ENCODE measurements around the gene CAPN9.
"Not testable (repeated sequence)": the region's sequence is repeated elsewhere in the genome, so short reads cannot be mapped to it uniquely, and the experiment has no call there.

CAPN9 gene

GRCh38 chr1:230709619-230710542, 37.3 kb upstream of the CAPN9 start:
- DNase-seq (ENCODE audit: low read depth in 2 of 2), result no peak

- no peak for DNase-seq (ENCODE audit: low read depth in 2 of 2)
Measured at GRCh38 chr1:230710543-230710904, 36.7 kb upstream of the CAPN9 start.

GRCh38 chr1:230711245-230711644, 35.9 kb upstream of the CAPN9 start:
- DNase-seq (ENCODE audit: low read depth in 2 of 2), result no peak

GRCh38 chr1:230712470-230712942, 34.7 kb upstream of the CAPN9 start:
- DNase-seq (ENCODE audit: low read depth in 2 of 2), result no peak

GRCh38 chr1:230713138-230713537, 34.0 kb upstream of the CAPN9 start:
- DNase-seq (ENCODE audit: low read depth in 2 of 2), result no peak

- no peak for DNase-seq (ENCODE audit: low read depth in 2 of 2)
Measured at GRCh38 chr1:230713547-230713914, 33.7 kb upstream of the CAPN9 start.

- no peak for DNase-seq (ENCODE audit: low read depth in 2 of 2)
Measured at GRCh38 chr1:230713915-230714764, 33.0 kb upstream of the CAPN9 start, which contains the start of gene AGT. AGT (minus strand) TSS chr1:230714122; CDS start chr1:230710823, 3,299 bp downstream.

GRCh38 chr1:230715510-230715909, 31.7 kb upstream of the CAPN9 start:
- DNase-seq (ENCODE audit: low read depth in 2 of 2), result no peak

- DNase-seq (ENCODE audit: low read depth in 2 of 2), result not testable (repeated sequence)
Measured at GRCh38 chr1:230716453-230716852, 30.7 kb upstream of the CAPN9 start.

- no peak for DNase-seq (ENCODE audit: low read depth in 2 of 2)
Measured at GRCh38 chr1:230717251-230717650, 29.9 kb upstream of the CAPN9 start.

- not testable (repeated sequence) for DNase-seq (ENCODE audit: low read depth in 2 of 2)
Measured at GRCh38 chr1:230721849-230722522, 25.2 kb upstream of the CAPN9 start.

- DNase-seq (ENCODE audit: low read depth in 2 of 2), result no peak
Measured at GRCh38 chr1:230725256-230726012, 21.8 kb upstream of the CAPN9 start.

GRCh38 chr1:230728710-230729392, 18.3 kb upstream of the CAPN9 start:
- no peak for DNase-seq (ENCODE audit: low read depth in 2 of 2)

GRCh38 chr1:230730977-230731376, 16.2 kb upstream of the CAPN9 start:
- DNase-seq (ENCODE audit: low read depth in 2 of 2), result no peak

- no peak for DNase-seq (ENCODE audit: low read depth in 2 of 2)
Measured at GRCh38 chr1:230735447-230735846, 11.7 kb upstream of the CAPN9 start.

GRCh38 chr1:230737622-230738262, 9.4 kb upstream of the CAPN9 start:
- no peak for DNase-seq (ENCODE audit: low read depth in 2 of 2)

GRCh38 chr1:230739564-230740290, 7.5 kb upstream of the CAPN9 start:
- DNase-seq (ENCODE audit: low read depth in 2 of 2), result no peak

- DNase-seq (ENCODE audit: low read depth in 2 of 2), result no peak
Measured at GRCh38 chr1:230743899-230744298, 3.3 kb upstream of the CAPN9 start.

- DNase-seq (ENCODE audit: low read depth in 2 of 2), result no peak
Measured at GRCh38 chr1:230744382-230744781, 2.8 kb upstream of the CAPN9 start.

All from stimulated activated CD8-positive, alpha-beta memory T cell treated with anti-CD3 and anti-CD28 coated beads, Interleukin-7, amount 100 ng/mL, for 1 hour (primary cell).